Stomach (tissue), 9 donors: ENCODE measurements around the gene AGAP3. TPM values are rescaled to one million over a fixed set of nuclear protein-coding genes. Genes with fewer than 3 reads are reported as not detected.

Source experiments
- DNase-seq, 2 donors: peaks; one replicate each; pipeline versions ENCODE4 v3.0.0 to v3.0.0-alpha.2; 2013 to 2019
- H3K27ac ChIP-seq, 5 donors: fragments of 200-600 bp in 4 of 5; sonication (generic) in 4 of 5; one replicate each; pipeline ENCODE4 v1.5.1; 2013 to 2019; ENCODE audit warnings: mild to moderate bottlenecking in 1 of 5, moderate library complexity in 1 of 5
- H3K27me3 ChIP-seq, 3 donors: fragments of 200-600 bp; sonication (generic); one replicate each; pipeline ENCODE4 v1.5.1; 2017 to 2019; ENCODE audit warnings: mixed run types in 1 of 3
- H3K36me3 ChIP-seq, 4 donors: fragments of 200-600 bp; sonication (generic); 1 replicate in 3 of 4; 2 replicates in 1 of 4; pipeline ENCODE4 v1.5.1; 2016 to 2019
- H3K4me1 ChIP-seq, 4 donors: fragments of 200-600 bp; sonication (generic); one replicate each; pipeline ENCODE4 v1.5.1; 2016 to 2019
- H3K4me3 ChIP-seq, 4 donors: fragments of 200-600 bp; sonication (generic) in 3 of 4; one replicate each; pipeline ENCODE4 v1.5.1; 2016 to 2019; ENCODE audit warnings: mild to moderate bottlenecking in 1 of 4
- H3K9me3 ChIP-seq, 4 donors: fragments of 200-600 bp; sonication (generic); one replicate each; pipeline ENCODE4 v1.5.1; 2016 to 2019
- EP300 ChIP-seq: sonication (generic); formaldehyde crosslinking; IDR thresholded peaks from one replicate; pipeline ENCODE4 v1.6.1; 2017; ENCODE audit warnings: antibody characterized with exemption
- POLR2A ChIP-seq, 4 donors: fragments of 450-650 bp; IDR thresholded peaks; one replicate each; pipeline ENCODE4 v1.6.1; 2016; ENCODE audit warnings: antibody characterized with exemption in 4 of 4, control low read depth in 2 of 4, mild to moderate bottlenecking in 1 of 4, moderate library complexity in 1 of 4
- POLR2AphosphoS5 ChIP-seq, 3 donors: sonication (generic); formaldehyde crosslinking; IDR thresholded peaks; one replicate each; pipeline ENCODE4 v1.6.1; 2016; ENCODE audit warnings: antibody characterized with exemption in 3 of 3
- WGBS, 5 donors: extraction: QIAGEN DNeasy Blood & Tissue Kit in 3 of 5; methylation state at CpG; one replicate each; pipeline versions ENCODE4 v1.1.5 to v1.1.7; 2013 to 2018; 5-methylcytosine and 5-hydroxymethylcytosine counted together
- intact Hi-C: fragments of 100-400 bp; cut with DNase I; formaldehyde crosslinking; loops from one replicate; pipeline ENCODE4 v1.15.1; 2023; ENCODE audit warnings: low total_unique reads
- polyA plus RNA-seq, 3 donors: library from polyadenylated mRNA; stranded (reverse); fragments of 200-250 nt; gene quantifications; one replicate each; pipeline ENCODE4 v1.2.3, GENCODE V29; 2013
- total RNA-seq, 5 donors: library from RNA; depleted of rRNA; stranded (reverse); fragments of >200 nt; gene quantifications; one replicate each; pipeline versions ENCODE4 v1.1.0 to v1.2.3, GENCODE V29; 2014 to 2016
- TF ChIP-seq, protein P1 (sequence below), 7 experiments: fragments of 450-650 bp in 4 of 7; fragments of 200-600 bp in 3 of 7; sonication (generic) in 3 of 7; IDR thresholded peaks; one replicate each; pipeline ENCODE4 v1.5.1; 2016 to 2019; ENCODE audit warnings: antibody characterized with exemption in 7 of 7, control low read depth in 2 of 7, mild to moderate bottlenecking in 1 of 7
- donor health status: healthy with polysubstance abuse.
- donor health status: Bipolar disorder and iron deficiency.
- donor health status: healthy.

AGAP3 gene
- total and polyA plus RNA-seq, 8 donors: 32.5 to 342 (median 53.3) TPM

DNA sequence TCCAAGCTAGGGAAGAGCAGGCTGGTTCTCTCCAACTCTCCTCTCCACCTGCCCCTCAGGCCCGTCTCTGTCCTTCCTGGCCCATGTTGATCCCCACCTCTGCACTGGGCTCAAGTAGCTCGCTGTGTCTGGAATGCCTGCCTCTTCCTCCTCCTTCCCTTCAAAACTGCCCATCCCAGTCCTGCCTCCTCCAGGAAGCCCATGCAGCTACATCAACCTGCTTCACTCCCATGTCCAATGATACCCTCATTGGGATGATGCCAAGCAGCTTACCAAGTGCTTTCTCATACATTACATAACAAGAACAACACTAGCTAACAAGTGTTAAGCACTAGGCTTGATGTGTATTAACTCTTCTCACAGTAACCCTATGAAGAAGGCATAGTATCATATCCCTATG lies 92.6 kb downstream of the AGAP3 start:
- peaks cover 0 to 78% (median 35%) of the 10 kb centered on the region in 3 donors for H3K27me3 ChIP-seq
- WGBS, 5 donors: 50 to 79% (median 64%) methylated on average over 2 of the region's 2 CpGs
- H3K4me1 ChIP-seq: peaks cover 0 to 6% (median 2%) of the 10 kb centered on the region in 4 donors
- H3K36me3 ChIP-seq: no peaks in the 10 kb centered on the region
- no peak for TF ChIP-seq POLR2A (IDR thresholded peaks at IDR 0.05)
- TF ChIP-seq, protein P1, sequence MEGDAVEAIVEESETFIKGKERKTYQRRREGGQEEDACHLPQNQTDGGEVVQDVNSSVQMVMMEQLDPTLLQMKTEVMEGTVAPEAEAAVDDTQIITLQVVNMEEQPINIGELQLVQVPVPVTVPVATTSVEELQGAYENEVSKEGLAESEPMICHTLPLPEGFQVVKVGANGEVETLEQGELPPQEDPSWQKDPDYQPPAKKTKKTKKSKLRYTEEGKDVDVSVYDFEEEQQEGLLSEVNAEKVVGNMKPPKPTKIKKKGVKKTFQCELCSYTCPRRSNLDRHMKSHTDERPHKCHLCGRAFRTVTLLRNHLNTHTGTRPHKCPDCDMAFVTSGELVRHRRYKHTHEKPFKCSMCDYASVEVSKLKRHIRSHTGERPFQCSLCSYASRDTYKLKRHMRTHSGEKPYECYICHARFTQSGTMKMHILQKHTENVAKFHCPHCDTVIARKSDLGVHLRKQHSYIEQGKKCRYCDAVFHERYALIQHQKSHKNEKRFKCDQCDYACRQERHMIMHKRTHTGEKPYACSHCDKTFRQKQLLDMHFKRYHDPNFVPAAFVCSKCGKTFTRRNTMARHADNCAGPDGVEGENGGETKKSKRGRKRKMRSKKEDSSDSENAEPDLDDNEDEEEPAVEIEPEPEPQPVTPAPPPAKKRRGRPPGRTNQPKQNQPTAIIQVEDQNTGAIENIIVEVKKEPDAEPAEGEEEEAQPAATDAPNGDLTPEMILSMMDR (IDR thresholded peaks at IDR 0.05): no peak
- TF ChIP-seq EP300: no peak
- TF ChIP-seq POLR2AphosphoS5 (IDR thresholded peaks at IDR 0.05): no peak
- DNase-seq: no peak
- no peak overlapping the region for H3K4me3 ChIP-seq
- no peaks in the 10 kb centered on the region for H3K9me3 ChIP-seq
- intact Hi-C loops: no loop called here
- H3K27ac ChIP-seq: no peak overlapping the region

DNA sequence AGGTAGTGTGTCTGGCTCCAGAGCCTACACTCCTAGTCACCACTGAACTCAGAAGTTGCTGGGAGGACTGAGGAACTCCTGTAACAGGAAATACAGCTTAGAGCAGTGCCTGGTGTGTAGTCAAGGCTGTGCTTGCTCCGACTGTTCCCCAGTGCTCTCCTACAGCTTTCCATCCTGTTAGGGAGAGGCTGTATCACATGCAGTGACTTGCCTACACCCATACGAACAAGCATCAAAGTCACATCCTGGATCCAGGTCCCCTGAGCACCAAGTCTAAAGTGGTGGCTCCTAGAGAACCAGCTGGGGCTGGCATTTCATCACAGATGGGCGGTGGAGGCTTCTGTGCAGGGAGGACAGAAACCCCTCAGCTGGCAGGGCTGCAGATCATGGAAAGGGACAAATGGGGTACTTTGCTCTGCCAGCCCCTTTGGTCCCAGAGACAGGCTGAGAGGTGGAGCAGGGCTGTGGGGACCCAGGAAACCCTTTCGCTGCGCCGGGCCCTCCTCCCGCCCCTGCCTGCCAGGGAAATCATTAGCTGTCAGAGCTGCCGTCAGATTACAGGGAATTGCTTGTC lies 93.1 kb downstream of the AGAP3 start:
- H3K4me3 ChIP-seq: no peak overlapping the region
- H3K27me3 ChIP-seq: peaks cover 0 to 72% (median 29%) of the 10 kb centered on the region in 3 donors
- WGBS, 5 donors: 70 to 88% (median 75%) methylated on average over 7 to 8 of the region's 8 CpGs
- H3K27ac ChIP-seq: no peak overlapping the region
- intact Hi-C loops: no loop called here
- peaks cover 0 to 6% (median 2%) of the 10 kb centered on the region in 4 donors for H3K4me1 ChIP-seq
- no peaks in the 10 kb centered on the region for H3K9me3 ChIP-seq
- DNase-seq: no peak
- TF ChIP-seq, protein P1 (IDR thresholded peaks at IDR 0.05): no peak
- no peak for TF ChIP-seq POLR2A (IDR thresholded peaks at IDR 0.05)
- TF ChIP-seq EP300: no peak
- no peak for TF ChIP-seq POLR2AphosphoS5 (IDR thresholded peaks at IDR 0.05)
- H3K36me3 ChIP-seq: no peaks in the 10 kb centered on the region

DNA sequence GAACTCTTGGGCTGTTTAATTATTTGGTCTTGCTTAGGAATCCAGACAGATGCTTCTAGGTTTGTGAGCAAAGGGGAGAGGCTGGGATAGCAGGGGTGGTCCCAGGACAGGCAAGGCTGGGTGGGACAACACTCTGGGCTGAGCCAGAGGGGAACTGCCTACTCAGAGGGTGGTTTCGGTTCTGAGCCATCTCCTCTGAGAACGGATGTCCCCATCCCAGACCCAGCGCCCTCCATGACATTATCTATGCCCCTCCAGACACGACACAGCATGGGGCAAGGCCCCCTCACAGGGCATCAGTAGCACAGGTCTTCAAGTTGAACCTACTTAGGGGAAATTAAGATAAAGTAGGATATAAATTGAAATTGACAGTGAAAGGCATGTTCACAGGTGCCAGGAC lies 93.7 kb downstream of the AGAP3 start:
- TF ChIP-seq EP300: no peak
- TF ChIP-seq POLR2AphosphoS5 (IDR thresholded peaks at IDR 0.05): no peak
- TF ChIP-seq, protein P1 (IDR thresholded peaks at IDR 0.05): no peak
- no peak for TF ChIP-seq POLR2A (IDR thresholded peaks at IDR 0.05)
- H3K4me1 ChIP-seq: peaks cover 0 to under 1% (median 0%) of the 10 kb centered on the region in 4 donors
- H3K36me3 ChIP-seq: no peaks in the 10 kb centered on the region
- intact Hi-C loops: no loop called here
- no peak overlapping the region for H3K4me3 ChIP-seq
- 58 to 79% (median 76%) methylated on average over 4 of the region's 4 CpGs for whole genome bisulfite sequencing, 5 donors
- H3K27me3 ChIP-seq: peaks cover 0 to 67% (median 25%) of the 10 kb centered on the region in 3 donors
- DNase-seq: no peak
- H3K27ac ChIP-seq: no peak overlapping the region
- H3K9me3 ChIP-seq: no peaks in the 10 kb centered on the region

DNA sequence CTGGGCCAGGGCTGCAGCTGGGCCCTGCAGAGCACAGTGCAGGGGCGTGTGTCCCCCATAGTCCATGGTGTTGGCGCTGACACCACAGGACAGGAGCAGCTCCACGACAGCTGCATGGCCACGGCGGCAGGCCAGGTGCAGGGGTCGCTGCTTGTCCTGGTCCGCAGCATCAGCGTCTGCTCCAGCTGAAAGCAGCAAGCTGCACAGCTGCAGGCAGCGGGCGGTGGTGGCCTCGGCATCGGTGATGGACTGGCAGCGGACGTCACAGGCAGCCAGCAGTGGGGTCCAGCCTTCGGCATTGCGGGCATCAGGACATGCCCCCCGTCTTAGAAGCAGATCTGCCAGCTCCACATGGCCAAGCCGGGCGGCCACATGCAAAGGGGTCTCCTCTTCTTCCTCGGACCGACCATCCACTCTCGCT lies 94.7 kb downstream of the AGAP3 start:
- TF ChIP-seq POLR2A (IDR thresholded peaks at IDR 0.05) (no peak), POLR2AphosphoS5 (IDR thresholded peaks at IDR 0.05) (no peak), EP300 (no peak)
- TF ChIP-seq, protein P1 (IDR thresholded peaks at IDR 0.05): no peak
- Histone ChIP-seq H3K4me3 (no peak overlapping the region), H3K9me3 (no peaks in the 10 kb centered on the region), H3K36me3 (no peaks in the 10 kb centered on the region), H3K4me1 (no peaks in the 10 kb centered on the region), H3K27me3 (peaks cover 0 to 56% (median 14%) of the 10 kb centered on the region in 3 donors), H3K27ac (no peak overlapping the region)
- no peak for DNase-seq
- 80 to 86% (median 82%) methylated on average over 9 to 22 of the region's 22 CpGs for WGBS, 5 donors
- intact Hi-C loops: no loop called here
